ENCODE data around the gene ATP6V1G2.

- TF ChIP-seq ZNF701 (tag by site-specific recombination; IDR thresholded peaks at IDR 0.05) (no peak), ATF2 (tag by site-specific recombination; IDR thresholded peaks at IDR 0.05; ENCODE audit: low read depth) (no peak), CTCF (tag by site-specific recombination; IDR thresholded peaks at IDR 0.05) (no peak), SETDB1 (IDR thresholded peaks at IDR 0.05; ENCODE audit: insufficient read length, low read length) (no peak)
Measured at GRCh38 chr6:31568537-31568961, 22.1 kb upstream of the ATP6V1G2 start.

Measured in HEK293 (cell line).